H9 (cell line): ENCODE results near the gene RSAD2. TPM values are rescaled to one million over a fixed set of nuclear protein-coding genes. Genes with fewer than 3 reads are reported as not detected.

ENCODE experiments used
- DNase-seq: peaks from one replicate; pipeline ENCODE4 v3.0.0-alpha.2; 2017
- H2AFZ ChIP-seq: one replicate; pipeline ENCODE4 v1.6.1; 2013; ENCODE audit warnings: mild to moderate bottlenecking, low read length, control low read depth, moderate library complexity
- H2AK5ac ChIP-seq: 2 replicates; pipeline ENCODE4 v1.6.1; 2013; ENCODE audit warnings: low read length, control low read depth, mixed read lengths; ENCODE audit not compliant: insufficient read length
- H2BK120ac ChIP-seq: one replicate; pipeline ENCODE4 v1.6.1; 2013; ENCODE audit warnings: low read depth, mild to moderate bottlenecking, low read length, control low read depth, inconsistent platforms; ENCODE audit not compliant: poor library complexity, severe bottlenecking
- H2BK12ac ChIP-seq: 2 replicates; pipeline ENCODE4 v1.6.1; 2013; ENCODE audit warnings: low read length, control low read depth, mixed read lengths, low read depth; ENCODE audit not compliant: insufficient read length
- H2BK15ac ChIP-seq: 2 replicates; pipeline ENCODE4 v1.6.1; 2013; ENCODE audit warnings: low read depth, low read length, control low read depth
- H2BK20ac ChIP-seq: one replicate; pipeline ENCODE4 v1.6.1; 2013; ENCODE audit warnings: low read depth, mild to moderate bottlenecking, low read length, control low read depth, inconsistent platforms; ENCODE audit not compliant: poor library complexity, severe bottlenecking
- H2BK5ac ChIP-seq: 2 replicates; pipeline ENCODE4 v1.6.1; 2013; ENCODE audit warnings: low read length, control low read depth, mixed read lengths; ENCODE audit not compliant: insufficient read length
- H3K14ac ChIP-seq: 2 replicates; pipeline ENCODE4 v1.6.1; 2013; ENCODE audit warnings: low read length, control low read depth; ENCODE audit not compliant: insufficient read depth
- H3K18ac ChIP-seq: 2 replicates; pipeline ENCODE4 v1.6.1; 2013; ENCODE audit warnings: low read depth, mild to moderate bottlenecking, mixed read lengths, low read length, control low read depth; ENCODE audit not compliant: insufficient read length
- H3K23ac ChIP-seq: 2 replicates; pipeline ENCODE4 v1.6.1; 2013; ENCODE audit warnings: low read length, control low read depth, mixed read lengths, low read depth; ENCODE audit not compliant: insufficient read length
- H3K23me2 ChIP-seq: 2 replicates; pipeline ENCODE4 v1.6.1; 2013; ENCODE audit warnings: low read depth, mild to moderate bottlenecking, mixed read lengths, low read length, control low read depth; ENCODE audit not compliant: insufficient read length, poor library complexity, severe bottlenecking
- H3K27ac ChIP-seq: 2 replicates; pipeline ENCODE4 v1.5.1; 2013; ENCODE audit warnings: low read length, control low read depth, mixed read lengths, low read depth; ENCODE audit not compliant: insufficient read length
- H3K27me3 ChIP-seq: 2 replicates; pipeline ENCODE4 v1.6.1; 2013; ENCODE audit warnings: low read length, control low read depth, inconsistent platforms; ENCODE audit not compliant: insufficient read depth
- H3K4ac ChIP-seq: 2 replicates; pipeline ENCODE4 v1.6.1; 2013; ENCODE audit warnings: low read depth, mild to moderate bottlenecking, control low read depth, inconsistent platforms, low read length, moderate library complexity
- H3K4me1 ChIP-seq: 2 replicates; pipeline ENCODE4 v1.6.1; 2013; ENCODE audit warnings: low read length, control low read depth, inconsistent platforms; ENCODE audit not compliant: insufficient read depth
- H3K4me2 ChIP-seq: 2 replicates; pipeline ENCODE4 v1.6.1; 2013; ENCODE audit warnings: low read length, control low read depth, mixed read lengths; ENCODE audit not compliant: insufficient read length, insufficient read depth
- H3K56ac ChIP-seq: 2 replicates; pipeline ENCODE4 v1.6.1; 2013; ENCODE audit warnings: low read depth, mild to moderate bottlenecking, mixed read lengths, low read length, control low read depth; ENCODE audit not compliant: insufficient read length
- H3K79me1 ChIP-seq: 2 replicates; pipeline ENCODE4 v1.6.1; 2013; ENCODE audit warnings: low read depth, mild to moderate bottlenecking, moderate library complexity, low read length, control low read depth, inconsistent platforms; ENCODE audit not compliant: insufficient read depth, poor library complexity, severe bottlenecking
- H3K79me2 ChIP-seq: 2 replicates; pipeline ENCODE4 v1.6.1; 2013; ENCODE audit warnings: low read length, control low read depth, inconsistent platforms; ENCODE audit not compliant: insufficient read depth
- H3K9ac ChIP-seq: 2 replicates; pipeline ENCODE4 v1.6.1; 2013; ENCODE audit warnings: low read length, control low read depth, mixed read lengths; ENCODE audit not compliant: insufficient read length; ENCODE audit errors: extremely low read depth
- H3K9me3 ChIP-seq: one replicate; pipeline ENCODE4 v1.6.1; 2013; ENCODE audit warnings: low read depth, low read length, inconsistent platforms; ENCODE audit not compliant: control insufficient read depth
- H3T11ph ChIP-seq: one replicate; pipeline ENCODE4 v1.6.1; 2013; ENCODE audit warnings: mild to moderate bottlenecking, low read length, control low read depth, inconsistent platforms
- H4K20me1 ChIP-seq: one replicate; pipeline ENCODE4 v1.6.1; 2013; ENCODE audit not compliant: control insufficient read depth, insufficient read length, insufficient read depth
- H4K5ac ChIP-seq: 2 replicates; pipeline ENCODE4 v1.6.1; 2013; ENCODE audit warnings: low read depth, mild to moderate bottlenecking, mixed read lengths, low read length, control low read depth; ENCODE audit not compliant: insufficient read length
- H4K8ac ChIP-seq: replicated peaks from 2 replicates; pipeline ENCODE4 v1.6.1; 2013; ENCODE audit warnings: low read length, control low read depth, mixed read lengths, low read depth; ENCODE audit not compliant: insufficient read length
- H4K91ac ChIP-seq: 2 replicates; pipeline ENCODE4 v1.6.1; 2013; ENCODE audit warnings: low read depth, mild to moderate bottlenecking, moderate library complexity, mixed read lengths, low read length, control low read depth; ENCODE audit not compliant: insufficient read length
- H3K27ac Mint-ChIP-seq, 3 experiments: 2 replicates in 2 of 3; 3 replicates in 1 of 3; pipeline ENCODE4 v1.8.0; 2020 to 2021; ENCODE audit warnings: mixed read lengths in 3 of 3, mild to moderate bottlenecking in 1 of 3, moderate library complexity in 1 of 3
- H3K27me3 Mint-ChIP-seq: 2 replicates; pipeline ENCODE4 v1.8.0; 2021; ENCODE audit warnings: low read depth, mild to moderate bottlenecking, moderate library complexity, mixed read lengths
- H3K36me3 Mint-ChIP-seq, 3 experiments: 2 replicates in 2 of 3; 3 replicates in 1 of 3; pipeline ENCODE4 v1.8.0; 2020 to 2021; ENCODE audit warnings: low read depth in 3 of 3, mixed read lengths in 3 of 3; ENCODE audit not compliant: insufficient read depth in 1 of 3
- H3K4me1 Mint-ChIP-seq, 2 experiments: 2 replicates each; pipeline ENCODE4 v1.8.0; 2020; ENCODE audit warnings: mixed read lengths in 2 of 2
- H3K4me3 Mint-ChIP-seq, 2 experiments: 2 replicates in 1 of 2; 3 replicates in 1 of 2; pipeline ENCODE4 v1.8.0; 2020 to 2021; ENCODE audit warnings: mild to moderate bottlenecking in 2 of 2, mixed read lengths in 2 of 2, moderate library complexity in 1 of 2
- H3K9me3 Mint-ChIP-seq, 2 experiments: 2 replicates in 1 of 2; 3 replicates in 1 of 2; pipeline ENCODE4 v1.8.0; 2020; ENCODE audit warnings: mild to moderate bottlenecking in 2 of 2, mixed read lengths in 2 of 2, moderate library complexity in 1 of 2
- CTCF ChIP-seq: fragments of 200-600 bp; sonication (generic); conservative IDR thresholded peaks from 3 replicates; pipeline ENCODE4 v1.8.0; 2021; ENCODE audit warnings: antibody characterized with exemption, mild to moderate bottlenecking
- WGBS: extraction: QIAGEN DNeasy Blood & Tissue Kit; methylation state at CpG from one replicate; pipeline ENCODE4 v1.1.7; 2013; ENCODE audit warnings: missing lambda C conversion rate, low lambda C conversion rate, mixed read lengths; ENCODE audit not compliant: insufficient read length; ENCODE audit errors: extremely low coverage; 5-methylcytosine and 5-hydroxymethylcytosine counted together
- total RNA-seq: library from RNA; stranded (reverse); gene quantifications from 2 replicates; pipeline ENCODE4 v1.2.1, GENCODE V29; 2021

The RSAD2 gene
- total RNA-seq, 1 experiment from 2014 or later, result not detected

DNA sequence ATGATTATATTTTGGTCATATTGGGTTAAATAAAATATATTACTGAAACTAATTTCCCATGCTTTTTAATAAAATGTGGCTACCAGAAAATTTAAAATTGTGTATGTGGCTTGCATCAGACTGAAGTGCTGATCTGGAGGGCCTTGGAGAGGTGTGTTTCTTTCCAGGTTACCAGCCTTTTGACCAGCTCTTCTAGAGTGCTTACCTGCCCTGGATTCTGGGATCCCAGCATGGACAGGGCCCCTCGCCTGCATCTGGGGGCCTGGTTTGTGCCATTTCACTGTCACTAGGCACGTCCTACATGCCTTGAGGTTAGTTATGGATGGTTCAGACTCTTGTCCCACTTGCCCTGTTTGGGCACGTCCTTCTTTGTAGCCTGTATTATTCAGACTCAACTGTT is 50.2 kb downstream of the RSAD2 start:
- H3K27me3 Mint-ChIP-seq, result no peaks in the 10 kb centered on the region
- Histone ChIP-seq H2BK5ac (no peak overlapping the region), H3K4me2 (no peak overlapping the region), H3K9ac (no peak overlapping the region), H2AK5ac (no peak overlapping the region), H2AFZ (no peak overlapping the region), H3T11ph (no peak overlapping the region), H3K9me3 (no peaks in the 10 kb centered on the region), H3K79me2 (no peaks in the 10 kb centered on the region), H3K79me1 (no peaks in the 10 kb centered on the region), H2BK12ac (no peak overlapping the region), H4K91ac (no peak overlapping the region), H3K23ac (no peak overlapping the region), H2BK120ac (no peak overlapping the region), H3K27ac (no peak overlapping the region), H3K4ac (no peak overlapping the region), H3K27me3 (no peaks in the 10 kb centered on the region), H4K5ac (no peak overlapping the region), H4K20me1 (no peaks in the 10 kb centered on the region), H3K18ac (no peak overlapping the region), H3K14ac (no peak overlapping the region), H2BK15ac (no peak overlapping the region), H3K23me2 (no peaks in the 10 kb centered on the region), H3K56ac (no peak overlapping the region), H4K8ac (no peak overlapping the region), H2BK20ac (no peak overlapping the region), H3K4me1 (0 out of 2 replicates have a peak, but pooled peaks cover 2% of the 10 kb centered on the region)
- no peak for TF ChIP-seq CTCF
- H3K27ac Mint-ChIP-seq, result no peak overlapping the region
- DNase-seq, result no peak
- peaks cover 0 to 5% of the 10 kb centered on the region in 2 experiments; a peak in 1 of 5 replicates for H3K9me3 Mint-ChIP-seq
- peaks cover 0 to 5% (median 5%) of the 10 kb centered on the region in 3 experiments; a peak in 5 of 7 replicates for H3K36me3 Mint-ChIP-seq
- H3K4me3 Mint-ChIP-seq, result no peak overlapping the region
- WGBS, result no CpG with 5 or more reads among the region's 3 CpGs
- peaks cover 27 to 29% of the 10 kb centered on the region in 2 experiments for H3K4me1 Mint-ChIP-seq
